H9 (cell line): Measurements from ENCODE around the gene TBX1. TPM values are rescaled to one million over a fixed set of nuclear protein-coding genes. Genes with fewer than 3 reads are reported as not detected.

Source experiments
- DNase-seq: peaks from one replicate; pipeline ENCODE4 v3.0.0-alpha.2; 2017
- H2AFZ ChIP-seq: one replicate; pipeline ENCODE4 v1.6.1; 2013; ENCODE audit warnings: mild to moderate bottlenecking, low read length, control low read depth, moderate library complexity
- H2AK5ac ChIP-seq: 2 replicates; pipeline ENCODE4 v1.6.1; 2013; ENCODE audit warnings: low read length, control low read depth, mixed read lengths; ENCODE audit not compliant: insufficient read length
- H2BK120ac ChIP-seq: one replicate; pipeline ENCODE4 v1.6.1; 2013; ENCODE audit warnings: low read depth, mild to moderate bottlenecking, low read length, control low read depth, inconsistent platforms; ENCODE audit not compliant: poor library complexity, severe bottlenecking
- H2BK12ac ChIP-seq: 2 replicates; pipeline ENCODE4 v1.6.1; 2013; ENCODE audit warnings: low read length, control low read depth, mixed read lengths, low read depth; ENCODE audit not compliant: insufficient read length
- H2BK15ac ChIP-seq: 2 replicates; pipeline ENCODE4 v1.6.1; 2013; ENCODE audit warnings: low read depth, low read length, control low read depth
- H2BK20ac ChIP-seq: one replicate; pipeline ENCODE4 v1.6.1; 2013; ENCODE audit warnings: low read depth, mild to moderate bottlenecking, low read length, control low read depth, inconsistent platforms; ENCODE audit not compliant: poor library complexity, severe bottlenecking
- H2BK5ac ChIP-seq: 2 replicates; pipeline ENCODE4 v1.6.1; 2013; ENCODE audit warnings: low read length, control low read depth, mixed read lengths; ENCODE audit not compliant: insufficient read length
- H3K14ac ChIP-seq: 2 replicates; pipeline ENCODE4 v1.6.1; 2013; ENCODE audit warnings: low read length, control low read depth; ENCODE audit not compliant: insufficient read depth
- H3K18ac ChIP-seq: 2 replicates; pipeline ENCODE4 v1.6.1; 2013; ENCODE audit warnings: low read depth, mild to moderate bottlenecking, mixed read lengths, low read length, control low read depth; ENCODE audit not compliant: insufficient read length
- H3K23ac ChIP-seq: 2 replicates; pipeline ENCODE4 v1.6.1; 2013; ENCODE audit warnings: low read length, control low read depth, mixed read lengths, low read depth; ENCODE audit not compliant: insufficient read length
- H3K23me2 ChIP-seq: 2 replicates; pipeline ENCODE4 v1.6.1; 2013; ENCODE audit warnings: low read depth, mild to moderate bottlenecking, mixed read lengths, low read length, control low read depth; ENCODE audit not compliant: insufficient read length, poor library complexity, severe bottlenecking
- H3K27ac ChIP-seq: 2 replicates; pipeline ENCODE4 v1.5.1; 2013; ENCODE audit warnings: low read length, control low read depth, mixed read lengths, low read depth; ENCODE audit not compliant: insufficient read length
- H3K27me3 ChIP-seq: 2 replicates; pipeline ENCODE4 v1.6.1; 2013; ENCODE audit warnings: low read length, control low read depth, inconsistent platforms; ENCODE audit not compliant: insufficient read depth
- H3K4ac ChIP-seq: 2 replicates; pipeline ENCODE4 v1.6.1; 2013; ENCODE audit warnings: low read depth, mild to moderate bottlenecking, control low read depth, inconsistent platforms, low read length, moderate library complexity
- H3K4me1 ChIP-seq: 2 replicates; pipeline ENCODE4 v1.6.1; 2013; ENCODE audit warnings: low read length, control low read depth, inconsistent platforms; ENCODE audit not compliant: insufficient read depth
- H3K4me2 ChIP-seq: 2 replicates; pipeline ENCODE4 v1.6.1; 2013; ENCODE audit warnings: low read length, control low read depth, mixed read lengths; ENCODE audit not compliant: insufficient read length, insufficient read depth
- H3K56ac ChIP-seq: 2 replicates; pipeline ENCODE4 v1.6.1; 2013; ENCODE audit warnings: low read depth, mild to moderate bottlenecking, mixed read lengths, low read length, control low read depth; ENCODE audit not compliant: insufficient read length
- H3K79me1 ChIP-seq: 2 replicates; pipeline ENCODE4 v1.6.1; 2013; ENCODE audit warnings: low read depth, mild to moderate bottlenecking, moderate library complexity, low read length, control low read depth, inconsistent platforms; ENCODE audit not compliant: insufficient read depth, poor library complexity, severe bottlenecking
- H3K79me2 ChIP-seq: 2 replicates; pipeline ENCODE4 v1.6.1; 2013; ENCODE audit warnings: low read length, control low read depth, inconsistent platforms; ENCODE audit not compliant: insufficient read depth
- H3K9ac ChIP-seq: 2 replicates; pipeline ENCODE4 v1.6.1; 2013; ENCODE audit warnings: low read length, control low read depth, mixed read lengths; ENCODE audit not compliant: insufficient read length; ENCODE audit errors: extremely low read depth
- H3K9me3 ChIP-seq: one replicate; pipeline ENCODE4 v1.6.1; 2013; ENCODE audit warnings: low read depth, low read length, inconsistent platforms; ENCODE audit not compliant: control insufficient read depth
- H3T11ph ChIP-seq: one replicate; pipeline ENCODE4 v1.6.1; 2013; ENCODE audit warnings: mild to moderate bottlenecking, low read length, control low read depth, inconsistent platforms
- H4K20me1 ChIP-seq: one replicate; pipeline ENCODE4 v1.6.1; 2013; ENCODE audit not compliant: control insufficient read depth, insufficient read length, insufficient read depth
- H4K5ac ChIP-seq: 2 replicates; pipeline ENCODE4 v1.6.1; 2013; ENCODE audit warnings: low read depth, mild to moderate bottlenecking, mixed read lengths, low read length, control low read depth; ENCODE audit not compliant: insufficient read length
- H4K8ac ChIP-seq: replicated peaks from 2 replicates; pipeline ENCODE4 v1.6.1; 2013; ENCODE audit warnings: low read length, control low read depth, mixed read lengths, low read depth; ENCODE audit not compliant: insufficient read length
- H4K91ac ChIP-seq: 2 replicates; pipeline ENCODE4 v1.6.1; 2013; ENCODE audit warnings: low read depth, mild to moderate bottlenecking, moderate library complexity, mixed read lengths, low read length, control low read depth; ENCODE audit not compliant: insufficient read length
- H3K27ac Mint-ChIP-seq, 3 experiments: 2 replicates in 2 of 3; 3 replicates in 1 of 3; pipeline ENCODE4 v1.8.0; 2020 to 2021; ENCODE audit warnings: mixed read lengths in 3 of 3, mild to moderate bottlenecking in 1 of 3, moderate library complexity in 1 of 3
- H3K27me3 Mint-ChIP-seq: 2 replicates; pipeline ENCODE4 v1.8.0; 2021; ENCODE audit warnings: low read depth, mild to moderate bottlenecking, moderate library complexity, mixed read lengths
- H3K36me3 Mint-ChIP-seq, 3 experiments: 2 replicates in 2 of 3; 3 replicates in 1 of 3; pipeline ENCODE4 v1.8.0; 2020 to 2021; ENCODE audit warnings: low read depth in 3 of 3, mixed read lengths in 3 of 3; ENCODE audit not compliant: insufficient read depth in 1 of 3
- H3K4me1 Mint-ChIP-seq, 2 experiments: 2 replicates each; pipeline ENCODE4 v1.8.0; 2020; ENCODE audit warnings: mixed read lengths in 2 of 2
- H3K4me3 Mint-ChIP-seq, 2 experiments: 2 replicates in 1 of 2; 3 replicates in 1 of 2; pipeline ENCODE4 v1.8.0; 2020 to 2021; ENCODE audit warnings: mild to moderate bottlenecking in 2 of 2, mixed read lengths in 2 of 2, moderate library complexity in 1 of 2
- H3K9me3 Mint-ChIP-seq, 2 experiments: 2 replicates in 1 of 2; 3 replicates in 1 of 2; pipeline ENCODE4 v1.8.0; 2020; ENCODE audit warnings: mild to moderate bottlenecking in 2 of 2, mixed read lengths in 2 of 2, moderate library complexity in 1 of 2
- CTCF ChIP-seq: fragments of 200-600 bp; sonication (generic); conservative IDR thresholded peaks from 3 replicates; pipeline ENCODE4 v1.8.0; 2021; ENCODE audit warnings: antibody characterized with exemption, mild to moderate bottlenecking
- WGBS: extraction: QIAGEN DNeasy Blood & Tissue Kit; methylation state at CpG from one replicate; pipeline ENCODE4 v1.1.7; 2013; ENCODE audit warnings: missing lambda C conversion rate, low lambda C conversion rate, mixed read lengths; ENCODE audit not compliant: insufficient read length; ENCODE audit errors: extremely low coverage; 5-methylcytosine and 5-hydroxymethylcytosine counted together
- total RNA-seq: library from RNA; stranded (reverse); gene quantifications from 2 replicates; pipeline ENCODE4 v1.2.1, GENCODE V29; 2021

The TBX1 gene
- total RNA-seq, 1 experiment from 2014 or later: 2.2 TPM

GRCh38 chr22:19783586-19784383, 23.2 kb downstream of the TBX1 start:
- no peak overlapping the region for H4K8ac ChIP-seq
- no peaks in the 10 kb centered on the region for H3K23me2 ChIP-seq
- Mint-ChIP-seq H3K27me3 (peaks cover 22% of the 10 kb centered on the region), H3K9me3 (no peaks in the 10 kb centered on the region; a peak in 1 of 5 replicates), H3K4me1 (peaks cover 10 to 16% of the 10 kb centered on the region in 2 experiments; a peak in 3 of 4 replicates), H3K36me3 (peaks cover 0 to 1% (median 0%) of the 10 kb centered on the region in 3 experiments; a peak in 2 of 7 replicates), H3K27ac (no peak overlapping the region), H3K4me3 (no peak overlapping the region)
- WGBS: no CpG with 5 or more reads among the region's 24 CpGs
- no peak overlapping the region for H2BK12ac ChIP-seq
- no peaks in the 10 kb centered on the region for H3K79me2 ChIP-seq
- no peak overlapping the region for H2AFZ ChIP-seq
- no peak for DNase-seq
- TF ChIP-seq CTCF: no peak
- no peak overlapping the region for H2AK5ac ChIP-seq
- H3K14ac ChIP-seq: no peak overlapping the region
- H3K9ac ChIP-seq: no peak overlapping the region
- H3K56ac ChIP-seq: no peak overlapping the region
- H3K4ac ChIP-seq: no peak overlapping the region
- no peaks in the 10 kb centered on the region for H3K79me1 ChIP-seq
- H3K27ac ChIP-seq: no peak overlapping the region
- peaks cover 3% of the 10 kb centered on the region for H4K20me1 ChIP-seq
- no peak overlapping the region for H3T11ph ChIP-seq
- H3K9me3 ChIP-seq: no peaks in the 10 kb centered on the region
- H2BK120ac ChIP-seq: no peak overlapping the region
- H3K4me1 ChIP-seq: no peaks in the 10 kb centered on the region
- H3K4me2 ChIP-seq: no peak overlapping the region
- H2BK20ac ChIP-seq: no peak overlapping the region
- H3K23ac ChIP-seq: no peak overlapping the region
- H2BK5ac ChIP-seq: no peak overlapping the region
- no peak overlapping the region for H2BK15ac ChIP-seq
- H3K27me3 ChIP-seq: no peaks in the 10 kb centered on the region
- H3K18ac ChIP-seq: no peak overlapping the region
- H4K5ac ChIP-seq: no peak overlapping the region
- H4K91ac ChIP-seq: no peak overlapping the region
